Gastroesophageal sphincter (tissue), 3 donors: ENCODE data around the gene ZNF385B.

Experiments used
- CTCF ChIP-seq, 4 experiments: fragments of 200-600 bp in 2 of 4; fragments of 450-650 bp in 2 of 4; sonication (generic) in 1 of 4; IDR thresholded peaks; one replicate each; pipeline ENCODE4 v1.5.1; 2017 to 2019; ENCODE audit warnings: antibody characterized with exemption in 4 of 4, mild to moderate bottlenecking in 2 of 4, moderate library complexity in 2 of 4
- POLR2A ChIP-seq, 2 donors: fragments of 450-650 bp; IDR thresholded peaks; one replicate each; pipeline ENCODE4 v1.6.1; 2017; ENCODE audit warnings: antibody characterized with exemption in 2 of 2, mild to moderate bottlenecking in 2 of 2, moderate library complexity in 1 of 2

- TF ChIP-seq POLR2A (IDR thresholded peaks at IDR 0.05): no peak
- no peak for TF ChIP-seq CTCF (IDR thresholded peaks at IDR 0.05)
Observed at GRCh38 chr2:179593323-179593722, 268.1 kb downstream of the ZNF385B start.
